Astrocyte (in vitro differentiated cells and primary cell): Measurements from ENCODE around the gene ZFR. TPM values are rescaled to one million over a fixed set of nuclear protein-coding genes. Genes with fewer than 3 reads are reported as not detected.

Experiments used
- DNase-seq: peaks from one replicate; pipeline ENCODE4 v3.0.0-alpha.2; 2010; ENCODE audit warnings: low read depth
- FAIRE-seq: peaks from 2 replicates; lab custom pipeline; 2011; peaks lifted over from hg19 to GRCh38; lab: Jason Lieb, UNC
- H2AFZ ChIP-seq: 2 replicates; pipeline ENCODE4 v1.6.0; 2012; ENCODE audit warnings: low read depth, low read length, inconsistent platforms
- H3K27ac ChIP-seq: 2 replicates; pipeline ENCODE4 v1.5.1; 2011; ENCODE audit warnings: low read depth, low read length, inconsistent platforms
- H3K27me3 ChIP-seq: 2 replicates; pipeline ENCODE4 v1.6.0; 2011; ENCODE audit warnings: low read length, inconsistent platforms; ENCODE audit not compliant: insufficient read depth
- H3K36me3 ChIP-seq: 2 replicates; pipeline ENCODE4 v1.5.1; 2011; ENCODE audit warnings: low read length, inconsistent platforms; ENCODE audit not compliant: insufficient read depth
- H3K4me1 ChIP-seq: 2 replicates; pipeline ENCODE4 v1.5.1; 2011; ENCODE audit warnings: low read length, inconsistent platforms; ENCODE audit not compliant: insufficient read depth
- H3K4me2 ChIP-seq: 2 replicates; pipeline ENCODE4 v1.6.0; 2012; ENCODE audit warnings: low read length, inconsistent platforms
- H3K4me3 ChIP-seq: 2 replicates; pipeline ENCODE4 v1.5.1; 2011; ENCODE audit warnings: low read depth, mild to moderate bottlenecking, low read length, inconsistent platforms; ENCODE audit not compliant: insufficient read depth
- H3K79me2 ChIP-seq: 2 replicates; pipeline ENCODE4 v1.6.0; 2012; ENCODE audit warnings: mild to moderate bottlenecking, low read length, inconsistent platforms; ENCODE audit not compliant: insufficient read depth
- H3K9ac ChIP-seq: 2 replicates; pipeline ENCODE4 v1.6.0; 2012; ENCODE audit warnings: mild to moderate bottlenecking, low read length, inconsistent platforms
- H3K9me3 ChIP-seq: 2 replicates; pipeline ENCODE4 v1.5.1; 2012; ENCODE audit warnings: low read depth, mild to moderate bottlenecking, low read length, inconsistent platforms; ENCODE audit not compliant: insufficient read depth
- H4K20me1 ChIP-seq: 2 replicates; pipeline ENCODE4 v1.6.0; 2012; ENCODE audit warnings: low read length, inconsistent platforms; ENCODE audit not compliant: insufficient read depth
- H3K27ac Mint-ChIP-seq: one replicate; pipeline ENCODE4 v1.8.0; 2021; ENCODE audit warnings: mild to moderate bottlenecking, mixed read lengths; ENCODE audit not compliant: unreplicated experiment
- H3K27me3 Mint-ChIP-seq: one replicate; pipeline ENCODE4 v1.8.0; 2021; ENCODE audit warnings: low read depth, mixed read lengths; ENCODE audit not compliant: unreplicated experiment
- H3K36me3 Mint-ChIP-seq: one replicate; pipeline ENCODE4 v1.8.0; 2021; ENCODE audit warnings: low read depth, mixed read lengths; ENCODE audit not compliant: unreplicated experiment
- H3K4me1 Mint-ChIP-seq: one replicate; pipeline ENCODE4 v1.8.0; 2021; ENCODE audit warnings: low read depth, mixed read lengths; ENCODE audit not compliant: unreplicated experiment
- H3K4me3 Mint-ChIP-seq: one replicate; pipeline ENCODE4 v1.8.0; 2021; ENCODE audit warnings: mild to moderate bottlenecking, moderate library complexity, mixed read lengths; ENCODE audit not compliant: unreplicated experiment
- H3K9me3 Mint-ChIP-seq: one replicate; pipeline ENCODE4 v1.8.0; 2021; ENCODE audit warnings: mild to moderate bottlenecking, mixed read lengths; ENCODE audit not compliant: unreplicated experiment
- CTCF ChIP-seq: IDR thresholded peaks from 2 replicates; pipeline ENCODE4 v1.5.1; 2011; ENCODE audit warnings: low read depth, mild to moderate bottlenecking, inconsistent platforms, low read length, moderate library complexity; ENCODE audit not compliant: insufficient read depth
- EZH2 ChIP-seq: IDR thresholded peaks from 2 replicates; pipeline ENCODE4 v1.6.1; 2012; ENCODE audit warnings: mild to moderate bottlenecking, low read length, inconsistent platforms; ENCODE audit not compliant: insufficient read depth
- total RNA-seq: library from RNA; stranded (reverse); gene quantifications from 2 replicates; pipeline ENCODE4 v1.2.1, GENCODE V29; 2021

Gene ZFR
- total RNA-seq, 1 donor from 2014 or later, result 68.4 TPM

- H3K4me1 Mint-ChIP-seq, result peaks cover 4% of the 10 kb centered on the region
- peaks cover 64% of the 10 kb centered on the region for H3K36me3 ChIP-seq
- no peak overlapping the region for H3K4me2 ChIP-seq
- no peaks in the 10 kb centered on the region for H4K20me1 ChIP-seq
- H3K4me3 ChIP-seq, result no peak overlapping the region
- H2AFZ ChIP-seq, result no peak overlapping the region
- H3K36me3 Mint-ChIP-seq, result peaks cover 15% of the 10 kb centered on the region
- H3K4me3 Mint-ChIP-seq, result no peak overlapping the region
- H3K27ac Mint-ChIP-seq, result no peak overlapping the region
- peaks cover 3% of the 10 kb centered on the region for H3K79me2 ChIP-seq
- no peak for DNase-seq
- FAIRE-seq, result no peak
- H3K27ac ChIP-seq, result no peak overlapping the region
- no peaks in the 10 kb centered on the region for H3K9me3 ChIP-seq
- TF ChIP-seq EZH2 (no peak), CTCF (no peak)
- no peaks in the 10 kb centered on the region for H3K27me3 Mint-ChIP-seq
- H3K4me1 ChIP-seq, result no peaks in the 10 kb centered on the region
- no peaks in the 10 kb centered on the region for H3K27me3 ChIP-seq
- no peaks in the 10 kb centered on the region for H3K9me3 Mint-ChIP-seq
- H3K9ac ChIP-seq, result no peak overlapping the region
Measured at GRCh38 chr5:32384621-32385020, 59.9 kb downstream of the ZFR start.

- Histone ChIP-seq H3K4me2 (no peak overlapping the region), H3K27ac (no peak overlapping the region), H2AFZ (no peak overlapping the region), H3K4me1 (no peaks in the 10 kb centered on the region), H3K9me3 (no peaks in the 10 kb centered on the region), H4K20me1 (no peaks in the 10 kb centered on the region), H3K4me3 (no peak overlapping the region), H3K36me3 (peaks cover 54% of the 10 kb centered on the region), H3K9ac (no peak overlapping the region), H3K27me3 (no peaks in the 10 kb centered on the region), H3K79me2 (peaks cover 3% of the 10 kb centered on the region)
- H3K27ac Mint-ChIP-seq, result no peak overlapping the region
- H3K27me3 Mint-ChIP-seq, result no peaks in the 10 kb centered on the region
- peaks cover 12% of the 10 kb centered on the region for H3K36me3 Mint-ChIP-seq
- H3K4me1 Mint-ChIP-seq, result peaks cover 11% of the 10 kb centered on the region
- H3K9me3 Mint-ChIP-seq, result no peaks in the 10 kb centered on the region
- TF ChIP-seq EZH2 (no peak), CTCF (no peak)
- DNase-seq (no peak), FAIRE-seq (no peak)
- H3K4me3 Mint-ChIP-seq, result no peak overlapping the region
Measured at GRCh38 chr5:32383586-32383985, 61.0 kb downstream of the ZFR start.

GRCh38 chr5:32383065-32383464, 61.5 kb downstream of the ZFR start:
- TF ChIP-seq EZH2 (no peak), CTCF (no peak)
- no peak for DNase-seq
- H3K4me3 Mint-ChIP-seq, result no peak overlapping the region
- peaks cover 9% of the 10 kb centered on the region for H3K4me1 Mint-ChIP-seq
- H3K27ac Mint-ChIP-seq, result no peak overlapping the region
- no peak overlapping the region for H3K4me2 ChIP-seq
- no peak overlapping the region for H3K4me3 ChIP-seq
- no peak overlapping the region for H2AFZ ChIP-seq
- H3K79me2 ChIP-seq, result peaks cover 3% of the 10 kb centered on the region
- H3K36me3 ChIP-seq, result peaks cover 52% of the 10 kb centered on the region
- no peak overlapping the region for H3K9ac ChIP-seq
- H3K27me3 ChIP-seq, result no peaks in the 10 kb centered on the region
- peaks cover 12% of the 10 kb centered on the region for H3K36me3 Mint-ChIP-seq
- no peak overlapping the region for H3K27ac ChIP-seq
- no peaks in the 10 kb centered on the region for H3K4me1 ChIP-seq
- no peaks in the 10 kb centered on the region for H3K9me3 Mint-ChIP-seq
- no peaks in the 10 kb centered on the region for H4K20me1 ChIP-seq
- H3K27me3 Mint-ChIP-seq, result no peaks in the 10 kb centered on the region
- H3K9me3 ChIP-seq, result no peaks in the 10 kb centered on the region
- FAIRE-seq, result no peak
